Breast epithelium (tissue), 4 donors: ENCODE results near the gene CTNND2. TPM values are rescaled to one million over a fixed set of nuclear protein-coding genes. Genes with fewer than 3 reads are reported as not detected.

ENCODE experiments used
- DNase-seq, 2 donors: peaks; one replicate each; pipeline ENCODE4 v3.0.0-alpha.2; 2019; ENCODE audit warnings: low spot score in 2 of 2
- H3K27ac ChIP-seq, 2 donors: fragments of 200-600 bp; sonication (generic) in 1 of 2; one replicate each; pipeline ENCODE4 v1.5.1; 2016 to 2019; ENCODE audit warnings: mild to moderate bottlenecking in 1 of 2
- H3K27me3 ChIP-seq, 2 donors: fragments of 200-600 bp; sonication (generic) in 1 of 2; one replicate each; pipeline versions ENCODE4 v1.5.1 to v1.6.0; 2017 to 2019; ENCODE audit warnings: control low read depth in 1 of 2, mild to moderate bottlenecking in 1 of 2
- H3K36me3 ChIP-seq: fragments of 200-600 bp; one replicate; pipeline ENCODE4 v1.5.1; 2019
- H3K4me1 ChIP-seq, 2 donors: fragments of 200-600 bp; sonication (generic); one replicate each; pipeline ENCODE4 v1.5.1; 2016 to 2019; ENCODE audit warnings: control low read depth in 1 of 2
- H3K4me3 ChIP-seq, 3 donors: fragments of 200-600 bp; sonication (generic); 1 replicate in 2 of 3; 2 replicates in 1 of 3; pipeline ENCODE4 v1.5.1; 2016 to 2019; ENCODE audit warnings: mild to moderate bottlenecking in 3 of 3, moderate library complexity in 2 of 3
- H3K9me3 ChIP-seq, 2 donors: fragments of 200-600 bp; sonication (generic) in 1 of 2; one replicate each; pipeline ENCODE4 v1.5.1; 2016 to 2019; ENCODE audit warnings: control low read depth in 1 of 2
- POLR2A ChIP-seq: fragments of 450-650 bp; IDR thresholded peaks from one replicate; pipeline ENCODE4 v1.6.1; 2016; ENCODE audit warnings: antibody characterized with exemption, mild to moderate bottlenecking, moderate library complexity
- POLR2AphosphoS5 ChIP-seq, 3 donors: sonication (generic); formaldehyde crosslinking; IDR thresholded peaks; one replicate each; pipeline ENCODE4 v1.6.1; 2017; ENCODE audit warnings: antibody characterized with exemption in 3 of 3
- intact Hi-C: fragments of 100-400 bp; cut with DNase I; formaldehyde crosslinking; loops from one replicate; pipeline ENCODE4 v1.15.1; 2023; ENCODE audit warnings: low total_unique reads
- total RNA-seq, 3 donors: library from RNA; depleted of rRNA; stranded (reverse); fragments of >200 nt; gene quantifications; one replicate each; pipeline ENCODE4 v1.1.0, GENCODE V29; 2016
- TF ChIP-seq, protein P1 (sequence below), 3 donors: fragments of 450-650 bp; IDR thresholded peaks; one replicate each; pipeline ENCODE4 v1.5.1; 2016 to 2017; ENCODE audit warnings: antibody characterized with exemption in 3 of 3, mild to moderate bottlenecking in 3 of 3, moderate library complexity in 3 of 3

CTNND2 gene
- total RNA-seq, 3 donors from 2014 or later: 3.3 to 6.0 TPM; not detected in 1

DNA sequence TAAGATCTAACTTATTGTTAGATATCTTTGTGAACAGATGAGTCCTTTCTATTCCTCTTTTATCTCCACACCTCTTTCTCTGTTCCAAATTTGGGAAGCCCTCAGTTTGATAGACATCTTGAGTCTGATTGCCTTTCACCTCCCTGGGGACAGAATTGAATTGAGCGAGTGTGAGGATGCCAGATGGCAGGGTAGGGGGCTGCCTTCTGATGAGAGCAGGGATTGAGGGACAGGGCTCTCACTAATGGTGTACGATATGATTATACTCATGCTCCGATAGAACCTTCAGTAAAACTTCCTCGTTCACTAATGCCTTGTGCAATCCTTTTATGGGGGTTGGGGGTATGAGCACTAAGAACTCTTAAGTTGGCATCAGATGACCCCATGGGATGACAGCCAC, 971.1 kb downstream of the CTNND2 start:
- no peak for TF ChIP-seq POLR2AphosphoS5 (IDR thresholded peaks at IDR 0.05)
- Histone ChIP-seq H3K4me3 (no peak overlapping the region), H3K27ac (peak overlapping the region in 1 of 2 donors; percentile 79), H3K27me3 (no peaks in the 10 kb centered on the region), H3K9me3 (peaks cover 0 to 10% of the 10 kb centered on the region in 2 donors), H3K36me3 (no peaks in the 10 kb centered on the region), H3K4me1 (no peaks in the 10 kb centered on the region)
- intact Hi-C loops: no loop called here
- no peak for DNase-seq

DNA sequence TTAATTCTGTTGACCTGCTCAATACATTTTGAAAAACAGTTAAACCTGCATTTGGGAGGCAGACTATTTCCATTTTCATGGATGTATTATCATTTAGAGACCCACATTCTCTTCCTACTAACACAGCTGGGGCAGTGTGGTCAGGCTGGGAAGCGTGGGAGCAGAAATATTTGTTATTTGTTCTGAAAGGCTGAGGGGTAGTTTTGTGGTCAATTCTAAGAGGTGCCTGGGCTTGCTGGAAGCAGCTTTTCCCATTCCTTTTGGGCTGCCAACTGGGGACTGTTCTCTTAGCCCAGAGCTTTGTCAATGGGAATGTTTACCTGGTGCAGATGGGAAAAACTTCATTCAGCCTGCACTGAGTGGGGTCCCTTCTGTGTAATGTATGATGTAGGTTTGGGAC, 971.8 kb downstream of the CTNND2 start:
- TF ChIP-seq POLR2AphosphoS5 (IDR thresholded peaks at IDR 0.05) (no peak), POLR2A (no peak)
- TF ChIP-seq, protein P1, sequence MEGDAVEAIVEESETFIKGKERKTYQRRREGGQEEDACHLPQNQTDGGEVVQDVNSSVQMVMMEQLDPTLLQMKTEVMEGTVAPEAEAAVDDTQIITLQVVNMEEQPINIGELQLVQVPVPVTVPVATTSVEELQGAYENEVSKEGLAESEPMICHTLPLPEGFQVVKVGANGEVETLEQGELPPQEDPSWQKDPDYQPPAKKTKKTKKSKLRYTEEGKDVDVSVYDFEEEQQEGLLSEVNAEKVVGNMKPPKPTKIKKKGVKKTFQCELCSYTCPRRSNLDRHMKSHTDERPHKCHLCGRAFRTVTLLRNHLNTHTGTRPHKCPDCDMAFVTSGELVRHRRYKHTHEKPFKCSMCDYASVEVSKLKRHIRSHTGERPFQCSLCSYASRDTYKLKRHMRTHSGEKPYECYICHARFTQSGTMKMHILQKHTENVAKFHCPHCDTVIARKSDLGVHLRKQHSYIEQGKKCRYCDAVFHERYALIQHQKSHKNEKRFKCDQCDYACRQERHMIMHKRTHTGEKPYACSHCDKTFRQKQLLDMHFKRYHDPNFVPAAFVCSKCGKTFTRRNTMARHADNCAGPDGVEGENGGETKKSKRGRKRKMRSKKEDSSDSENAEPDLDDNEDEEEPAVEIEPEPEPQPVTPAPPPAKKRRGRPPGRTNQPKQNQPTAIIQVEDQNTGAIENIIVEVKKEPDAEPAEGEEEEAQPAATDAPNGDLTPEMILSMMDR (IDR thresholded peaks at IDR 0.05): no peak
- peak in 1 of 2 donors; percentile 74 for DNase-seq
- H3K4me3 ChIP-seq: no peak overlapping the region
- no peaks in the 10 kb centered on the region for H3K27me3 ChIP-seq
- no peaks in the 10 kb centered on the region for H3K4me1 ChIP-seq
- peaks cover 0 to 10% of the 10 kb centered on the region in 2 donors for H3K9me3 ChIP-seq
- intact Hi-C loops: no loop called here
- peak overlapping the region in 1 of 2 donors; percentile 79 for H3K27ac ChIP-seq
- H3K36me3 ChIP-seq: no peaks in the 10 kb centered on the region

DNA sequence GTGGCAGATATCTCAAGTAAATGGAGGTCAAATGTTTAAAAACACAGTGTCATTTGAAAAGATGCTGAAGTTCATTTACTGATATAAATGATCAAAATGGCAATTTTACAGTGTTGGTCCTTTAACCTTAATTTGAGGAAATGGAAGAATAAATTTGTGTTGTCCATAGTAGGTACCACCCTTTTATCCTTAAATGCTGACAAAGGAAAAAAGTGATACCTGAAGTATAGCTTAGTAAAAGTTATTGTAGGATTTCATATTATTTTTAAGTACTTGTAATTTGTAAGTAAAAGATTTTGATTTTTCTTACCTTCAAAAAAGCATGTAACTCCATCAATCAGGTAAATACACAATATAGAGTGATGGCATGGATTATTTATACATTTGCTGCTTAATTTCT, 976.6 kb downstream of the CTNND2 start:
- Histone ChIP-seq H3K27ac (no peak overlapping the region), H3K4me3 (no peak overlapping the region), H3K36me3 (no peaks in the 10 kb centered on the region), H3K27me3 (no peaks in the 10 kb centered on the region), H3K9me3 (peaks cover 0 to 10% of the 10 kb centered on the region in 2 donors), H3K4me1 (no peaks in the 10 kb centered on the region)
- TF ChIP-seq POLR2AphosphoS5 (IDR thresholded peaks at IDR 0.05) (no peak), POLR2A (no peak)
- TF ChIP-seq, protein P1 (IDR thresholded peaks at IDR 0.05): no peak
- no peak for DNase-seq
- intact Hi-C loops: no loop called here

DNA sequence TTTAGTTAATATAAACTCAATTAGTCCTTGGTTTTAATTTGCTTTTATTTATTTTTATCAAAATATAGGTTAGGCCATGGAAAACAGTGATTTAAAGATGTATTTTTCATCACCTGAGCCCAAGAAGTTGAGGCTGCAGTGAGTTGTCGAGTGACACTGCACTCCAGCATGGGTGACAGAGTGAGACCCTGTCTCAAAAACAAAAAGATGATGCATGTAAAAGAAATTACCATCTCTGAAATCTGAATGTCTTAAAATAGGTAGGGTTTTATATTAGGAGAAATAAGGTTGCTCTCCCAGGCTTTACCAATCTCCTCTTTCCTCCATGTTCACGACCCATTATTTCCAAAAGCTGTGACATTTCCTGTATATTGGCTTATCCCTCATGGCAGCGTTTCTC, 980.9 kb downstream of the CTNND2 start:
- H3K4me1 ChIP-seq: no peaks in the 10 kb centered on the region
- TF ChIP-seq, protein P1 (IDR thresholded peaks at IDR 0.05): no peak
- TF ChIP-seq POLR2AphosphoS5 (IDR thresholded peaks at IDR 0.05): no peak
- no peak for TF ChIP-seq POLR2A
- H3K36me3 ChIP-seq: no peaks in the 10 kb centered on the region
- H3K27ac ChIP-seq: no peak overlapping the region
- no peak for DNase-seq
- H3K4me3 ChIP-seq: no peak overlapping the region
- H3K9me3 ChIP-seq: no peaks in the 10 kb centered on the region
- H3K27me3 ChIP-seq: no peaks in the 10 kb centered on the region
- intact Hi-C loops: no loop called here
